DOHH2 (cell line): ENCODE results near the gene MARCHF3.

ENCODE experiments used
- H3F3A ChIP-seq: fragments of 200-600 bp; sonication (generic), shearing (Covaris generic); 2 replicates; pipeline ENCODE4 v1.6.0; 2016; ENCODE audit warnings: antibody characterized with exemption, mild to moderate bottlenecking; ENCODE audit not compliant: control insufficient read depth, insufficient read depth
- H3K27ac ChIP-seq: fragments of 200-600 bp; sonication (generic); 2 replicates; pipeline ENCODE4 v1.5.1; 2014; ENCODE audit warnings: low read depth, mild to moderate bottlenecking, low read length, moderate library complexity
- H3K27me3 ChIP-seq: fragments of 200-600 bp; sonication (generic); 2 replicates; pipeline ENCODE4 v1.6.1; 2014; ENCODE audit warnings: mild to moderate bottlenecking, low read length, mixed read lengths; ENCODE audit not compliant: control insufficient read depth
- H3K36me3 ChIP-seq: fragments of 200-600 bp; sonication (generic); 2 replicates; pipeline ENCODE4 v1.6.1; 2014; ENCODE audit warnings: mild to moderate bottlenecking, low read length, moderate library complexity, mixed read lengths; ENCODE audit not compliant: control insufficient read depth
- H3K4me1 ChIP-seq: fragments of 200-600 bp; sonication (generic); 2 replicates; pipeline ENCODE4 v1.6.1; 2014; ENCODE audit warnings: mild to moderate bottlenecking, low read length, mixed read lengths; ENCODE audit not compliant: control insufficient read depth
- H3K4me2 ChIP-seq: fragments of 200-600 bp; sonication (generic); 2 replicates; pipeline ENCODE4 v1.6.0; 2014; ENCODE audit warnings: mild to moderate bottlenecking, low read length, moderate library complexity
- H3K4me3 ChIP-seq: fragments of 200-600 bp; sonication (generic); 2 replicates; pipeline ENCODE4 v1.5.1; 2014; ENCODE audit warnings: mild to moderate bottlenecking, low read length, mixed read lengths
- H3K79me2 ChIP-seq: fragments of 200-600 bp; sonication (generic); 2 replicates; pipeline ENCODE4 v1.6.1; 2014; ENCODE audit warnings: mild to moderate bottlenecking, low read length, mixed read lengths; ENCODE audit not compliant: control insufficient read depth
- H3K9me2 ChIP-seq: fragments of 200-600 bp; sonication (generic); replicated peaks from 2 replicates; pipeline ENCODE4 v1.6.1; 2014; ENCODE audit warnings: mild to moderate bottlenecking, low read length, mixed read lengths; ENCODE audit not compliant: control insufficient read depth
- H3K9me3 ChIP-seq: fragments of 200-600 bp; sonication (generic); 2 replicates; pipeline ENCODE4 v1.6.1; 2014; ENCODE audit warnings: antibody characterized with exemption, low read length, mixed read lengths; ENCODE audit not compliant: control insufficient read depth, insufficient read depth
- H4K20me1 ChIP-seq: fragments of 200-600 bp; sonication (generic); 2 replicates; pipeline ENCODE4 v1.6.0; 2014; ENCODE audit warnings: low read depth, mild to moderate bottlenecking, antibody characterized with exemption, low read length, moderate library complexity; ENCODE audit not compliant: control insufficient read depth, insufficient read depth
- CTCF ChIP-seq: fragments of 200-600 bp; sonication (generic); IDR thresholded peaks from one replicate; pipeline ENCODE4 v1.5.1; 2014; ENCODE audit warnings: antibody characterized with exemption, mild to moderate bottlenecking, low read depth, low read length; ENCODE audit not compliant: poor library complexity, severe bottlenecking
- EZH2phosphoT487 ChIP-seq: fragments of 200-600 bp; sonication (generic); IDR thresholded peaks from 2 replicates; pipeline ENCODE4 v1.6.1; 2017; ENCODE audit warnings: borderline replicate concordance, mild to moderate bottlenecking, antibody characterized with exemption, low read length, moderate library complexity, mixed read lengths

MARCHF3 gene, protein sequence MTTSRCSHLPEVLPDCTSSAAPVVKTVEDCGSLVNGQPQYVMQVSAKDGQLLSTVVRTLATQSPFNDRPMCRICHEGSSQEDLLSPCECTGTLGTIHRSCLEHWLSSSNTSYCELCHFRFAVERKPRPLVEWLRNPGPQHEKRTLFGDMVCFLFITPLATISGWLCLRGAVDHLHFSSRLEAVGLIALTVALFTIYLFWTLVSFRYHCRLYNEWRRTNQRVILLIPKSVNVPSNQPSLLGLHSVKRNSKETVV

DNA sequence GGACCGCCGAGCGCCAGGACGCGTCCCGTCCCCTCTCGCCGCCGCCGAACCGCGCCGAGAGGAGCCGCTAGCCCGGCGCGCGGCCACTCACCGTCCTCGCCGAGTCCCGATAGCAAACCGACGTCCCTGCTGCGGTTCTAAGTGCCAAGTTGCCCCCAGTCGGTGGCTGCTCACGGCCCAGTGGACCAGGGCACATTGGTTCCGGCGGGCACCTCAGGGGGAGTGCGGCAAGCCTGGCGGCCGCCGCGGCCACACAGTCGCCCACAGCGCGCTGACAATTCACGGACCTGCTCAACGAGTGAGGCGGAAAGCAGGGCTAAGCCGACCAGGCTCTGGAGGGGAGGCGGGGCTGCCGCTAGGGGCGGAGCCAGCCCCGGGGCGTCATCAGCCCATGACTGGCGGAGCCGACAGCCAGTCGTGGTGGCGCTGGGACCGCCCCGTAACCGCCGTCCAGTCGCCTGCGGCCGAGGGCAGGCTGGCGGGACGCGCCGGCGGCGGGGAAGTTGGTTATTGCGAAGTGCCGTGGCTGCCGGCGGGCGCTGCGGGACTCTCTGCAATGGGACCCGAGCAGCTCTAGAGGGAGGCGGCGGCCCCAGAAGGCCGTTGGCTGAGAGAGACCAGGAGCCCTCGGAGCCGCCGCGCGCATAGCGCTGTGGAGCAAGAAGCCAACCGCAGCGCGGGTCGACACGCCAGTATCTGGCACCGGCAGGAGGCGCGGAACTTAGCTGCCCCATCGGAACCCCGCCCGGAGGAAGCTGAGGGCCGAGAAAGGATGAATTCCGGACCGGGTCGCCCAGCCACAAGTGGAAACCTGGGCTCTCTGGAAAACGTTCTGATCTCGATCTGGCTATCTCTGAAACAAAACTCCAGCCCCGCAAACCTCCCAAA is at the start of gene MARCHF3:
MARCHF3 (minus strand) TSS at position 300 of the 888 bp plus-strand sequence. CDS start 112,387 bp downstream, outside the sequence.
- H3F3A ChIP-seq = no peaks in the 10 kb centered on the region
- peaks cover 4% of the 10 kb centered on the region; the same call in 1 of the 2 replicates for H3K27me3 ChIP-seq
- peaks cover 5% of the 10 kb centered on the region; the same call in 1 of the 2 replicates for H3K36me3 ChIP-seq
- peaks cover 36% of the 10 kb centered on the region for H3K4me1 ChIP-seq
- peaks cover 3% of the 10 kb centered on the region; the same call in 1 of the 2 replicates for H4K20me1 ChIP-seq
- TF ChIP-seq EZH2phosphoT487 (no peak), CTCF (peak; percentile 22)
- H3K9me2 ChIP-seq = no peaks in the 10 kb centered on the region
- H3K4me2 ChIP-seq = peak within 1 kb of the TSS; percentile 78
- H3K27ac ChIP-seq = peak within 1 kb of the TSS; percentile 65
- H3K4me3 ChIP-seq = peak within 1 kb of the TSS; percentile 95
- H3K79me2 ChIP-seq = peaks cover 43% of the 10 kb centered on the region
- H3K9me3 ChIP-seq = no peaks in the 10 kb centered on the region

GRCh38 chr5:127079994-127080491 is 49.7 kb upstream of the MARCHF3 start:
- H3K4me1 ChIP-seq = no peaks in the 10 kb centered on the region
- no peak overlapping the region for H3K4me3 ChIP-seq
- no peak overlapping the region for H3K27ac ChIP-seq
- no peaks in the 10 kb centered on the region for H3K79me2 ChIP-seq
- H3F3A ChIP-seq = no peaks in the 10 kb centered on the region
- H3K36me3 ChIP-seq = no peaks in the 10 kb centered on the region
- H3K27me3 ChIP-seq = no peaks in the 10 kb centered on the region
- H3K9me2 ChIP-seq = no peaks in the 10 kb centered on the region
- H3K9me3 ChIP-seq = no peaks in the 10 kb centered on the region
- TF ChIP-seq EZH2phosphoT487 = no peak
- no peak for TF ChIP-seq CTCF
- H3K4me2 ChIP-seq = no peak overlapping the region
- no peaks in the 10 kb centered on the region for H4K20me1 ChIP-seq

DNA sequence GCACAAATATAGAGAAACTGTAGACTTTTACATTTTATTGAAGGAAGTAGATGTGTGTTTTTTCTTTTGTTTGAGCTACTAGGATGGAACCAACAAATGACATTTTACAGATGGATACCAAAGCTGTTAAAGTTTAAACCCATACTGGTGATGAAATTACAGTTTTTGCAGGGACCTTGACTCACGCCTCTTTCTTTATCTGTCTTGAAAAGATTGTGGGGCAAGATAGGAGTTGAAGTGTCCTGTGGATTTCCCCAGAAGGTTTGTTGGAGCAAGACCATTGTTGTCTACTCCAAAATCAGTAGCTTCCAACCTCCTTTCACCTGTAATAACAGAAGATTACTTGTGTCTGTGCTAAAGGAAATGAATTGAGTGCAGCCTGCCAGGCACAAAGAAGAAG is 47.0 kb upstream of the MARCHF3 start:
- Histone ChIP-seq H3F3A (peaks cover 6% of the 10 kb centered on the region; the same call in 1 of the 2 replicates), H3K4me2 (no peak overlapping the region), H3K4me3 (no peak overlapping the region), H3K27me3 (no peaks in the 10 kb centered on the region), H3K4me1 (peaks cover 10% of the 10 kb centered on the region), H3K27ac (no peak overlapping the region), H3K36me3 (no peaks in the 10 kb centered on the region), H3K79me2 (0 out of 2 replicates have a peak, but pooled peaks cover under 1% of the 10 kb centered on the region), H4K20me1 (no peaks in the 10 kb centered on the region), H3K9me2 (no peaks in the 10 kb centered on the region), H3K9me3 (no peaks in the 10 kb centered on the region)
- TF ChIP-seq CTCF = no peak
- no peak for TF ChIP-seq EZH2phosphoT487
